ENCODE data around the gene MYH11.

DNA sequence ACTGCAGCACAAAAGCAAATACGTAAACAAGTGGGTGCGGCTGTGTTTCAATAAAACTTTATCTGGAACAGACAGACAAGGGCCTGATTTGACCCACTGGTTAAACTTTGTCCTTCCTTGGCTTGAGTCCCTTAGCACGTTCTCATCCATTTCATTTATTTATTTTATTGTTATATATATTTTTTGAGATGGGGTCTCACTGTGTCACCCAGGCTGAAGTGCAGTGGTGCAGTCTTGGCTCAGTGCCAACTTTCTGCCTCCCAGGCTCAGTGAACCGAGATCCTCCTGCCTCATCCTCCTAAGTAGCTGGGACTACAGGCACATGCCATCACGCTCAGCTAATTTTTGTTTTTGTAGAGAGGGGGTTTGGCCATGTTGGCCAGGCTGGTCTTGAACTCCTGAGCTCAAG is 64.3 kb downstream of the MYH11 start:
- TF ChIP-seq POLR2A (IDR thresholded peaks at IDR 0.05) = no peak
- TF ChIP-seq, protein P1, sequence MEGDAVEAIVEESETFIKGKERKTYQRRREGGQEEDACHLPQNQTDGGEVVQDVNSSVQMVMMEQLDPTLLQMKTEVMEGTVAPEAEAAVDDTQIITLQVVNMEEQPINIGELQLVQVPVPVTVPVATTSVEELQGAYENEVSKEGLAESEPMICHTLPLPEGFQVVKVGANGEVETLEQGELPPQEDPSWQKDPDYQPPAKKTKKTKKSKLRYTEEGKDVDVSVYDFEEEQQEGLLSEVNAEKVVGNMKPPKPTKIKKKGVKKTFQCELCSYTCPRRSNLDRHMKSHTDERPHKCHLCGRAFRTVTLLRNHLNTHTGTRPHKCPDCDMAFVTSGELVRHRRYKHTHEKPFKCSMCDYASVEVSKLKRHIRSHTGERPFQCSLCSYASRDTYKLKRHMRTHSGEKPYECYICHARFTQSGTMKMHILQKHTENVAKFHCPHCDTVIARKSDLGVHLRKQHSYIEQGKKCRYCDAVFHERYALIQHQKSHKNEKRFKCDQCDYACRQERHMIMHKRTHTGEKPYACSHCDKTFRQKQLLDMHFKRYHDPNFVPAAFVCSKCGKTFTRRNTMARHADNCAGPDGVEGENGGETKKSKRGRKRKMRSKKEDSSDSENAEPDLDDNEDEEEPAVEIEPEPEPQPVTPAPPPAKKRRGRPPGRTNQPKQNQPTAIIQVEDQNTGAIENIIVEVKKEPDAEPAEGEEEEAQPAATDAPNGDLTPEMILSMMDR (IDR thresholded peaks at IDR 0.05 in 8 of 11, conservative IDR thresholded peaks at IDR 0.05 in 3 of 11) = no peak

All from spleen (tissue), 7 donors.